Osteoblast (primary cell): ENCODE data around the gene DHX58. TPM values are rescaled to one million over a fixed set of nuclear protein-coding genes. Genes with fewer than 3 reads are reported as not detected.

Experiments
- DNase-seq: peaks from one replicate; pipeline ENCODE4 v3.0.0; 2011; ENCODE audit warnings: low spot score, mixed read lengths; ENCODE audit not compliant: insufficient read length; ENCODE audit errors: missing footprints
- H2AFZ ChIP-seq: 2 replicates; pipeline ENCODE4 v1.6.0; 2011; ENCODE audit warnings: mild to moderate bottlenecking, low read length
- H3K27ac ChIP-seq: 2 replicates; pipeline ENCODE4 v1.5.1; 2011; ENCODE audit warnings: mild to moderate bottlenecking, low read depth, low read length, moderate library complexity
- H3K27me3 ChIP-seq: 2 replicates; pipeline ENCODE4 v1.6.0; 2012; ENCODE audit warnings: mild to moderate bottlenecking, control low read depth, inconsistent platforms, low read length, moderate library complexity; ENCODE audit not compliant: insufficient read depth
- H3K36me3 ChIP-seq: 2 replicates; pipeline ENCODE4 v1.5.1; 2011; ENCODE audit warnings: mild to moderate bottlenecking, low read length, control low read depth, moderate library complexity; ENCODE audit not compliant: insufficient read depth
- H3K4me1 ChIP-seq: 2 replicates; pipeline ENCODE4 v1.5.1; 2011; ENCODE audit warnings: mild to moderate bottlenecking, low read length, control low read depth, moderate library complexity; ENCODE audit not compliant: insufficient read depth
- H3K4me2 ChIP-seq: 2 replicates; pipeline ENCODE4 v1.6.0; 2011; ENCODE audit warnings: mild to moderate bottlenecking, low read length; ENCODE audit not compliant: insufficient read depth
- H3K4me3 ChIP-seq: fragments of 200-600 bp; sonication (generic); 3 replicates; pipeline ENCODE4 v1.5.1; 2012; ENCODE audit warnings: mild to moderate bottlenecking, low read length, inconsistent platforms; ENCODE audit not compliant: insufficient read depth
- H3K79me2 ChIP-seq: 2 replicates; pipeline ENCODE4 v1.6.0; 2012; ENCODE audit warnings: mild to moderate bottlenecking, low read length, control low read depth, inconsistent platforms; ENCODE audit not compliant: insufficient read depth
- H3K9me3 ChIP-seq: 2 replicates; pipeline ENCODE4 v1.5.1; 2011; ENCODE audit warnings: low read depth, low read length, control low read depth
- H4K20me1 ChIP-seq: 2 replicates; pipeline ENCODE4 v1.6.0; 2012; ENCODE audit warnings: mild to moderate bottlenecking, low read length, control low read depth; ENCODE audit not compliant: insufficient read depth
- total RNA-seq: library from RNA; depleted of rRNA; stranded (reverse); fragments of >200 nt; gene quantifications from 2 replicates; pipeline ENCODE4 v1.2.3, GENCODE V29; 2012
- TF ChIP-seq, protein P1 (sequence below): IDR thresholded peaks from 2 replicates; pipeline ENCODE4 v1.5.1; 2011; ENCODE audit warnings: mild to moderate bottlenecking, low read depth, low read length, moderate library complexity; ENCODE audit errors: extremely low read depth

The DHX58 gene
- total RNA-seq, 1 donor, result 18.5 TPM

DNA sequence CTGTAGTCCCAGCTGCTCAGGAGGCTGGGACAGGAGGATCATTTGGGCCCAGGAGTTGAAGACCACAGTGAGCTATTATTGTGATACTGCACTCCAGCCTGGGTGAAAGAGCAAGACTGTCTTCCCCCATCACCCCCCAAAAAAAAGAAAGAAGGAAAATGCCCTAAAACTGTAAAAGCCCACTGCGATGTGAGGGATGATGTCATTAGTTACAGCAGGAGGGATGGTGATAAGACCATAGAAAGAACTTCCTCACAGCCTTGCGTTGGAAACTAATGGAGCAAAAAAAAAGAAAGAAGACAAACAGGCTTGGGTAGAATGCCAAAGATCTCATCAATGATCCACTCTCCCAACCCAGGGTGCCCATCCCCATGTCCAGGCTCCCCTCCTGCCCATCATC, 33.0 kb downstream of the DHX58 start:
- Histone ChIP-seq H3K4me2 (no peak overlapping the region), H3K27me3 (no peaks in the 10 kb centered on the region), H3K79me2 (no peaks in the 10 kb centered on the region), H3K9me3 (no peaks in the 10 kb centered on the region), H3K36me3 (no peaks in the 10 kb centered on the region), H2AFZ (no peak overlapping the region), H3K4me1 (no peaks in the 10 kb centered on the region), H3K4me3 (no peak overlapping the region), H3K27ac (no peak overlapping the region), H4K20me1 (no peaks in the 10 kb centered on the region)
- TF ChIP-seq, protein P1, sequence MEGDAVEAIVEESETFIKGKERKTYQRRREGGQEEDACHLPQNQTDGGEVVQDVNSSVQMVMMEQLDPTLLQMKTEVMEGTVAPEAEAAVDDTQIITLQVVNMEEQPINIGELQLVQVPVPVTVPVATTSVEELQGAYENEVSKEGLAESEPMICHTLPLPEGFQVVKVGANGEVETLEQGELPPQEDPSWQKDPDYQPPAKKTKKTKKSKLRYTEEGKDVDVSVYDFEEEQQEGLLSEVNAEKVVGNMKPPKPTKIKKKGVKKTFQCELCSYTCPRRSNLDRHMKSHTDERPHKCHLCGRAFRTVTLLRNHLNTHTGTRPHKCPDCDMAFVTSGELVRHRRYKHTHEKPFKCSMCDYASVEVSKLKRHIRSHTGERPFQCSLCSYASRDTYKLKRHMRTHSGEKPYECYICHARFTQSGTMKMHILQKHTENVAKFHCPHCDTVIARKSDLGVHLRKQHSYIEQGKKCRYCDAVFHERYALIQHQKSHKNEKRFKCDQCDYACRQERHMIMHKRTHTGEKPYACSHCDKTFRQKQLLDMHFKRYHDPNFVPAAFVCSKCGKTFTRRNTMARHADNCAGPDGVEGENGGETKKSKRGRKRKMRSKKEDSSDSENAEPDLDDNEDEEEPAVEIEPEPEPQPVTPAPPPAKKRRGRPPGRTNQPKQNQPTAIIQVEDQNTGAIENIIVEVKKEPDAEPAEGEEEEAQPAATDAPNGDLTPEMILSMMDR, result no peak
- DNase-seq, result peak; percentile 13

DNA sequence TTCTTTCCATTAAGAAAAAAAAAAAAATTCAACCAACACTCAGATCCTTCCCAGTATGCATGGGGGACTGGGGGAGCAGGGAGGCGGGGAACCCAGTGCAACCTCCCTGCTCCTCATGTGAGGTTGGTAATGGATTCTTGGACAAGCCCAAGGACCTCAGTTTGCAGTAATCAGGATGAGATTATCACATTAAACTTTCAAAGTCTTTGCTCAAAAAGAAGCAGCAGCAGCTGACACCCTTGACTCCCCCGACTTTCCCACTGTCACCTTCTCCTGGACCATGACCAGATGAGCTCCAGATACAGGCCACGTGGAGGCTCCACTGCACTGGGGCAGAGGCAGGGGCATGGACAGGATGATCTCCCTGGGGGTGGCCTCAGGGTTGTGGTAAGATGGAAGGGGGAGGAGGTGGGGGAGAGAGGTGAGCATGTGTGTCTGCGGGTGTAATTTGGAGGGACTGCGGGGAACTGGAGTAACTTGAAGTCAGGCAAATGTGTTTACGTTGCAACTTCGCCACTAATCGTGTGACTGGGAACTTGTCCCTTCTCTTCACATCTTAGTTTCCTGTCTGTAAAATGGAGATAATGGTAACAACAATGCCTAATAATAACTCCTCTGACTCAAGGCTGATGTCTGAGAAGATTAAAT, 34.0 kb downstream of the DHX58 start:
- Histone ChIP-seq H3K27ac (no peak overlapping the region), H3K4me3 (no peak overlapping the region), H3K27me3 (peaks cover 4% of the 10 kb centered on the region), H2AFZ (no peak overlapping the region), H3K4me1 (no peaks in the 10 kb centered on the region), H3K4me2 (no peak overlapping the region), H4K20me1 (no peaks in the 10 kb centered on the region), H3K36me3 (no peaks in the 10 kb centered on the region), H3K9me3 (no peaks in the 10 kb centered on the region), H3K79me2 (no peaks in the 10 kb centered on the region)
- peak; percentile 25 for DNase-seq
- TF ChIP-seq, protein P1, result no peak

DNA sequence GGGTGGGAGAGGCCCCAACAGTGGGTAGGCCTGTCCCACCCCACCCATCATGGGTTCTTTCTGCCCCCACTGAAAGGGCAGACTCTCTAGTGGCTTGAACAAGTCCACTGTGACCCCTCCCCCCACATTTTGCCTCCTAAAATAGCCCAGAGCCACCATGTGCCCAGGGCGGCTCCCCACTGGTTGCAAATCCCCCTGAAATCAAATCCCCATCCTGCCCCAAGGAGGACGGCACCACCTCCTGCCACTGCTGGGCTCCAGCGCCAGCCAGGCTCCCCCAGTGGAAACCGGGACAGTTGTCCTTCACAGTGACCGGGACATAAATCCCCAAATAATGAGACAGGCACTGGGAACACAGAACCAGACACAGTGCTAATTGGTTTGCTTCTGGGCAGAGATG, 34.8 kb downstream of the DHX58 start:
- Histone ChIP-seq H3K4me1 (no peaks in the 10 kb centered on the region), H4K20me1 (no peaks in the 10 kb centered on the region), H3K9me3 (no peaks in the 10 kb centered on the region), H3K4me3 (no peak overlapping the region), H2AFZ (no peak overlapping the region), H3K27me3 (peaks cover 12% of the 10 kb centered on the region), H3K27ac (no peak overlapping the region), H3K4me2 (no peak overlapping the region), H3K36me3 (no peaks in the 10 kb centered on the region), H3K79me2 (no peaks in the 10 kb centered on the region)
- DNase-seq, result peak; percentile 30
- TF ChIP-seq, protein P1, result no peak

DNA sequence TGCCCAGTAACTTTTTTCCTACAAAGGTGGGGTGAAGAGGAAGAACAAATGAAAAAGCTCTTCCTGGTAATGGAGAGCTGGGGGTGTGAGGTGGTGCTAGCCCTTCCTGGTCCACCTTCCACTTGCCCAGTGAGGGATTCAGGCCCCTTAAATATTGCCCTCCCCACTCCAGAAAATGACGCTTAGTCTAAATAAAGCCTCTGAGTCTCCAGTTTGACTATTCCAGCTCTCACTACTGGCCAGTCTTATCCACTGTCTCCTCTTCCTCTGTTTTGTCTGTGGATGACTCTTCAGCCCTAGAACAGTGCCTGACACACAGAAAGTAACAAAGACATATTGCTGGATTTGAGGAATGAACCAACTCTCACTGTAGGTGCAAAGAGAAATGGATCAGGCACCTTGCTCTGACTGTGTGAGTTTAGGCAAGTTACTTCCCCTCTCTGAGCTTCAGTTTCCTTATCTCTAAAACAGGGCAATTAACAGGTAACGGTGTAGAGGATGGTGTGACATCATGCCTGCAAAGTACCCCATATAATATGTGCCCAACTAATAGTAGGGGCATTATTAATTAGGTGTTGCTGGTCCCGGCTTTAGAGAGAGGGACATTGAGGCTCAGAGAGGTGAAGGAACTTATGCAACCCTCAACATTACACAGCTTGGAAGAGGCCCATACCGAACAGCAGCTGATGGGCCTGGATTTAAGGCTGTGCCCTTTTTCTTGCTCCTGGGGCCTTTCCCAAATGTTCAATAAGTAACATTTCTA, 35.5 kb downstream of the DHX58 start:
- H3K4me2 ChIP-seq, result no peak overlapping the region
- no peak overlapping the region for H3K4me3 ChIP-seq
- TF ChIP-seq, protein P1, result no peak
- H3K27ac ChIP-seq, result no peak overlapping the region
- no peak overlapping the region for H2AFZ ChIP-seq
- no peaks in the 10 kb centered on the region for H4K20me1 ChIP-seq
- H3K4me1 ChIP-seq, result no peaks in the 10 kb centered on the region
- no peaks in the 10 kb centered on the region for H3K79me2 ChIP-seq
- peaks cover 20% of the 10 kb centered on the region for H3K27me3 ChIP-seq
- no peaks in the 10 kb centered on the region for H3K9me3 ChIP-seq
- no peaks in the 10 kb centered on the region for H3K36me3 ChIP-seq
- peak; percentile 77 for DNase-seq
